ENCODE data around the gene ARID3B.
"Not testable (repeated sequence)": the region's sequence is repeated elsewhere in the genome, so short reads cannot be mapped to it uniquely, and the experiment has no call there.

- not testable (repeated sequence) for TF ChIP-seq CTCF, POLR2A (IDR thresholded peaks at IDR 0.05)
Measured at GRCh38 chr15:74597146-74597705, 56.2 kb downstream of the ARID3B start.

Data from thyroid gland (tissue), 4 donors.